Measurements from ENCODE around the gene TMEM181. TPM values are rescaled to one million over a fixed set of nuclear protein-coding genes. Genes with fewer than 3 reads are reported as not detected.

The TMEM181 gene
- total and polyA plus RNA-seq, 8 donors: 14.1 to 32.8 (median 23.1) TPM

- Histone ChIP-seq H3K36me3 (no peaks in the 10 kb centered on the region), H3K9me3 (no peaks in the 10 kb centered on the region), H3K4me3 (no peak overlapping the region), H3K4me1 (no peaks in the 10 kb centered on the region), H3K27me3 (no peaks in the 10 kb centered on the region), H3K27ac (no peak overlapping the region)
- WGBS, 2 donors: 87 to 94% methylated on average over 6 of the region's 6 CpGs
- no peak for ATAC-seq
- no peak for FAIRE-seq
- TF ChIP-seq CTCF (IDR thresholded peaks at IDR 0.05): no peak
- no peak for DNase-seq
- intact Hi-C loops (cut with DNase I): loop anchor here in 2 of 3 donors (10.0 kb wide), 2 partner anchors 456 to 466 kb away; no protein-coding TSS in a partner anchor
Measured at GRCh38 chr6:158680481-158680880, 120.6 kb downstream of the TMEM181 start.

GRCh38 chr6:158684311-158684710 is 124.4 kb downstream of the TMEM181 start:
- H3K4me3 ChIP-seq: no peak overlapping the region

DNA sequence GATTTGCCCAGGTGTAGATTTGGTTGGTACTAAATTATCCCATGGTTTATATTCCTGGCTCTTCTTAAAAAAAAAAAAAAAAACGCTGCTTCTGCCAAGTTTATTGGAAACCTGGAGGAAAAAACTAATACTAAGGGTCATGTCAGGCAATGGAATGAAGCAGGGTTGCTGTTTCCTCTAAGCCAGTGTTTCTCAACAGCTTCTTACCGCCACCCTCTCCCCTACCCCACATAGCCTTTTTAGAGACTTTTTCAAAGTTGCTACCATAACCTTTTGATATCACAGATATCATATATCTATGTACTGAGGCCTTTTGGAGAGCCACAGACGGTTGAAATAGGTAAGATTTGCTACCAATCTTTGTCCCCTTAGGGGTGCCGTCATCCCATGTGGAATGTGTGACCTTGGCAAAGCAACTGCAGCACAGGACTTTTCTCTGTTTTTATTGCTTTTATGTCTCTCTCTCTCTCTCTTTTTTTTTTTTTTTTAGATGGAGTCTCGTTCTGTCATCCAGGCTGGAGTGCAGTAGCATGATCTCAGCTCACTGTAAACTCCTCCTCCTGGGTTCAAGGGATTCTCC is 124.9 kb downstream of the TMEM181 start:
- 40 to 45% methylated on average over 5 of the region's 5 CpGs for WGBS, 2 donors
- Histone ChIP-seq H3K4me3 (no peak overlapping the region), H3K27ac (peak overlapping the region in 1 of 4 donors; percentile 14), H3K4me1 (no peaks in the 10 kb centered on the region), H3K9me3 (no peaks in the 10 kb centered on the region), H3K36me3 (no peaks in the 10 kb centered on the region), H3K27me3 (no peaks in the 10 kb centered on the region)
- DNase-seq: no peak
- no peak for FAIRE-seq
- intact Hi-C loops (cut with DNase I): loop anchor here in 2 of 3 donors (10.0 kb wide), 2 partner anchors 460 to 470 kb away; no protein-coding TSS in a partner anchor
- peak; percentile 46 to 68 (median 54) for ATAC-seq
- no peak for TF ChIP-seq CTCF (IDR thresholded peaks at IDR 0.05)

More at GRCh38 chr6:158684311-158684710, 124.4 kb downstream of the TMEM181 start:
- intact Hi-C loops (cut with DNase I): loop anchor here in 2 of 3 donors (10.0 kb wide), 2 partner anchors 460 to 470 kb away; no protein-coding TSS in a partner anchor
- WGBS, 2 donors: 94 to 95% methylated on average over 5 of the region's 5 CpGs
- DNase-seq (no peak), ATAC-seq (no peak), FAIRE-seq (no peak)
- no peaks in the 10 kb centered on the region for H3K9me3 ChIP-seq
- no peaks in the 10 kb centered on the region for H3K36me3 ChIP-seq
- no peak for TF ChIP-seq CTCF (IDR thresholded peaks at IDR 0.05)
- H3K27me3 ChIP-seq: no peaks in the 10 kb centered on the region
- no peaks in the 10 kb centered on the region for H3K4me1 ChIP-seq
- no peak overlapping the region for H3K27ac ChIP-seq

Small RNAs within 50 kb of the gene (microRNA-seq; reads per million reads assigned to microRNA genes)
- gene MIR7161: 0 reads per million in 2 donors

Other genes starting within 250 kb of the TMEM181 start
- 10 to 100 TPM; 46.0 to 88.8 (median 58.4) TPM for gene TULP4, start 247.6 kb upstream of the TMEM181 start, total RNA-seq
- 1 to 10 TPM; 3.1 to 8.1 TPM for gene TULP4, start 247.6 kb upstream of the TMEM181 start, polyA plus RNA-seq
- 10 to 100 TPM; 19.0 to 51.3 (median 25.4) TPM for gene DYNLT1, start 84.7 kb downstream of the TMEM181 start, total RNA-seq
- 10 to 100 TPM; 60.3 to 80.9 TPM for gene DYNLT1, start 84.7 kb downstream of the TMEM181 start, polyA plus RNA-seq
- gene SYTL3, start 90.0 kb downstream of the TMEM181 start, total RNA-seq: 1 to 10 TPM in 2 of 6 donors, under 1 TPM in 4; 0.28 to 1.9 (median 0.83) TPM
- 1 to 10 TPM in 1 of 2 donors, under 1 TPM in 1; 0.57 to 1.6 TPM for gene SYTL3, start 90.0 kb downstream of the TMEM181 start, polyA plus RNA-seq